DOHH2 (cell line): ENCODE data around the gene MRPL54.

Source experiments
- H3F3A ChIP-seq: fragments of 200-600 bp; sonication (generic), shearing (Covaris generic); 2 replicates; pipeline ENCODE4 v1.6.0; 2016; ENCODE audit warnings: antibody characterized with exemption, mild to moderate bottlenecking; ENCODE audit not compliant: control insufficient read depth, insufficient read depth
- H3K27ac ChIP-seq: fragments of 200-600 bp; sonication (generic); 2 replicates; pipeline ENCODE4 v1.5.1; 2014; ENCODE audit warnings: low read depth, mild to moderate bottlenecking, low read length, moderate library complexity
- H3K27me3 ChIP-seq: fragments of 200-600 bp; sonication (generic); 2 replicates; pipeline ENCODE4 v1.6.1; 2014; ENCODE audit warnings: mild to moderate bottlenecking, low read length, mixed read lengths; ENCODE audit not compliant: control insufficient read depth
- H3K36me3 ChIP-seq: fragments of 200-600 bp; sonication (generic); 2 replicates; pipeline ENCODE4 v1.6.1; 2014; ENCODE audit warnings: mild to moderate bottlenecking, low read length, moderate library complexity, mixed read lengths; ENCODE audit not compliant: control insufficient read depth
- H3K4me1 ChIP-seq: fragments of 200-600 bp; sonication (generic); 2 replicates; pipeline ENCODE4 v1.6.1; 2014; ENCODE audit warnings: mild to moderate bottlenecking, low read length, mixed read lengths; ENCODE audit not compliant: control insufficient read depth
- H3K4me2 ChIP-seq: fragments of 200-600 bp; sonication (generic); 2 replicates; pipeline ENCODE4 v1.6.0; 2014; ENCODE audit warnings: mild to moderate bottlenecking, low read length, moderate library complexity
- H3K4me3 ChIP-seq: fragments of 200-600 bp; sonication (generic); 2 replicates; pipeline ENCODE4 v1.5.1; 2014; ENCODE audit warnings: mild to moderate bottlenecking, low read length, mixed read lengths
- H3K79me2 ChIP-seq: fragments of 200-600 bp; sonication (generic); 2 replicates; pipeline ENCODE4 v1.6.1; 2014; ENCODE audit warnings: mild to moderate bottlenecking, low read length, mixed read lengths; ENCODE audit not compliant: control insufficient read depth
- H3K9me2 ChIP-seq: fragments of 200-600 bp; sonication (generic); replicated peaks from 2 replicates; pipeline ENCODE4 v1.6.1; 2014; ENCODE audit warnings: mild to moderate bottlenecking, low read length, mixed read lengths; ENCODE audit not compliant: control insufficient read depth
- H3K9me3 ChIP-seq: fragments of 200-600 bp; sonication (generic); 2 replicates; pipeline ENCODE4 v1.6.1; 2014; ENCODE audit warnings: antibody characterized with exemption, low read length, mixed read lengths; ENCODE audit not compliant: control insufficient read depth, insufficient read depth
- H4K20me1 ChIP-seq: fragments of 200-600 bp; sonication (generic); 2 replicates; pipeline ENCODE4 v1.6.0; 2014; ENCODE audit warnings: low read depth, mild to moderate bottlenecking, antibody characterized with exemption, low read length, moderate library complexity; ENCODE audit not compliant: control insufficient read depth, insufficient read depth
- EZH2phosphoT487 ChIP-seq: fragments of 200-600 bp; sonication (generic); IDR thresholded peaks from 2 replicates; pipeline ENCODE4 v1.6.1; 2017; ENCODE audit warnings: borderline replicate concordance, mild to moderate bottlenecking, antibody characterized with exemption, low read length, moderate library complexity, mixed read lengths
- TF ChIP-seq, protein P1 (sequence below): fragments of 200-600 bp; sonication (generic); IDR thresholded peaks from one replicate; pipeline ENCODE4 v1.5.1; 2014; ENCODE audit warnings: antibody characterized with exemption, mild to moderate bottlenecking, low read depth, low read length; ENCODE audit not compliant: poor library complexity, severe bottlenecking

MRPL54 gene

DNA sequence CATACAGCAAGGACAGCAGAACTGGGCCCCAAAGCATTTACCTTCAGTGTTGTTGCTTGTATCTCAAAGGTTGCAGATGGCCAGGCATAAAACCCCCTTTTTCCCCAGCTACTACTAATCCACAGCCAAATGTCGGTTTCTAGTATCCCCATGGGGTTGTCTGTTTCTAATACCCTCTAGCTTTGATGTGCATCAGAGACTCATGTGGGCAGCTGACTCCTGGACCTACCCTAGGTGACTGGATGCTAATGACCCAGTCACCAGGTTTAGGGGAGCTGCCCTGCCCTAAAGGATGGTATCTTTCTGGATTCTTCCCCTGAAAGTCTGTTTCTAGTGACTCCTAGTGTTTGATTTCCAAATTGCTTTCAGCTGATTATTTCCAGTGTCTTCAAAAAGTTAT lies 30.4 kb upstream of the MRPL54 start:
- Histone ChIP-seq H3K4me2 (no peak overlapping the region), H3K27ac (no peak overlapping the region), H3K27me3 (no peaks in the 10 kb centered on the region), H4K20me1 (no peaks in the 10 kb centered on the region), H3K9me2 (no peaks in the 10 kb centered on the region), H3K4me3 (no peak overlapping the region), H3F3A (no peaks in the 10 kb centered on the region), H3K79me2 (no peaks in the 10 kb centered on the region), H3K9me3 (no peaks in the 10 kb centered on the region), H3K4me1 (no peaks in the 10 kb centered on the region), H3K36me3 (no peaks in the 10 kb centered on the region)
- TF ChIP-seq, protein P1, sequence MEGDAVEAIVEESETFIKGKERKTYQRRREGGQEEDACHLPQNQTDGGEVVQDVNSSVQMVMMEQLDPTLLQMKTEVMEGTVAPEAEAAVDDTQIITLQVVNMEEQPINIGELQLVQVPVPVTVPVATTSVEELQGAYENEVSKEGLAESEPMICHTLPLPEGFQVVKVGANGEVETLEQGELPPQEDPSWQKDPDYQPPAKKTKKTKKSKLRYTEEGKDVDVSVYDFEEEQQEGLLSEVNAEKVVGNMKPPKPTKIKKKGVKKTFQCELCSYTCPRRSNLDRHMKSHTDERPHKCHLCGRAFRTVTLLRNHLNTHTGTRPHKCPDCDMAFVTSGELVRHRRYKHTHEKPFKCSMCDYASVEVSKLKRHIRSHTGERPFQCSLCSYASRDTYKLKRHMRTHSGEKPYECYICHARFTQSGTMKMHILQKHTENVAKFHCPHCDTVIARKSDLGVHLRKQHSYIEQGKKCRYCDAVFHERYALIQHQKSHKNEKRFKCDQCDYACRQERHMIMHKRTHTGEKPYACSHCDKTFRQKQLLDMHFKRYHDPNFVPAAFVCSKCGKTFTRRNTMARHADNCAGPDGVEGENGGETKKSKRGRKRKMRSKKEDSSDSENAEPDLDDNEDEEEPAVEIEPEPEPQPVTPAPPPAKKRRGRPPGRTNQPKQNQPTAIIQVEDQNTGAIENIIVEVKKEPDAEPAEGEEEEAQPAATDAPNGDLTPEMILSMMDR = no peak
- no peak for TF ChIP-seq EZH2phosphoT487

DNA sequence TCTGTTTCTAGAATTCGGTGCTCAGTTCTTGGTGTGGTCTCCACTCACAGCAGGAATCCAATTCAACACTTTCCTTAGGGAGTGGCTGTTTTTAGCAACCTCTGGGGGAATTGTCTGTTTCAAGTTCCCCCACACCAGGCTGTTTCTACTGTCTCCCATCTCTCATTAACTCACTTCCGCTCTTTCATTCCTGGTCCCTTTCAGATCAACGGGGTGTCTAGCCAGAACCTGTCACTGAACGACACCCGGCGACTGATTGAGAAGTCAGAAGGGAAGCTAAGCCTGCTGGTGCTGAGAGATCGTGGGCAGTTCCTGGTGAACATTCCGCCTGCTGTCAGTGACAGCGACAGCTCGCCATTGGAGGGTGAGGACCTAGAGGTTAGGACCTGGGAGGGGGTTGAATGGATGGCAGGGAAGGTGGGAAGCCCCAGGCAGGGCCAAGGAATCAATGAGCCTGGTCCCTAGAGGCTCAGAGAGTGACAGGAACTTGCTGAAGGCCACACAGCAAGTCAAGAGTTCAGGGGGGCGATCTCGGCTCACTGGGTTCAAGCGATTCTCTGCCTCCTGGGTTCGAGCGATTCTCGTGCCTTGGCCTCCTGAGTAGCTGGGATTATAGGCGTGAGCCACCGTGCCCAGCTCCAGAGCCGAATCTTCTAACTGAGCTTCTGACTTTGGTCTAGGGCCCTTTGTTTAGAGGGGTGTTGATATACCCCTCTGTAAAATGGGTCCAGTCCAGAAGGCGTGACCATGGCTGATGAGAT lies 28.8 kb upstream of the MRPL54 start:
- Histone ChIP-seq H4K20me1 (no peaks in the 10 kb centered on the region), H3K4me3 (no peak overlapping the region), H3K27ac (no peak overlapping the region), H3K4me2 (no peak overlapping the region), H3F3A (no peaks in the 10 kb centered on the region), H3K79me2 (no peaks in the 10 kb centered on the region), H3K9me2 (no peaks in the 10 kb centered on the region), H3K4me1 (no peaks in the 10 kb centered on the region), H3K9me3 (no peaks in the 10 kb centered on the region), H3K27me3 (no peaks in the 10 kb centered on the region), H3K36me3 (no peaks in the 10 kb centered on the region)
- no peak for TF ChIP-seq EZH2phosphoT487
- TF ChIP-seq, protein P1 = no peak

DNA sequence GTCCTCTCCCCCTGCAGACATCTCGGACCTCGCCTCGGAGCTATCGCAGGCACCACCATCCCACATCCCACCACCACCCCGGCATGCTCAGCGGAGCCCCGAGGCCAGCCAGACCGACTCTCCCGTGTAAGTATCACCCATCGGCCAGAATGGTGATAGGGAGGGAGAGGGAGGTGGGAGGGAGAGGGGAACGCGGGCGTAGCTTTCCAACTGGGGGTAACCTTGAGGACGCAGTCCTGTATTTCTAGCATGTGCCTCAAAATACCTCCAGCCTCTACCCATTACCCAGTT lies 28.2 kb upstream of the MRPL54 start:
- TF ChIP-seq EZH2phosphoT487 = no peak
- TF ChIP-seq, protein P1 = no peak
- Histone ChIP-seq H3F3A (no peaks in the 10 kb centered on the region), H3K9me3 (no peaks in the 10 kb centered on the region), H3K36me3 (no peaks in the 10 kb centered on the region), H4K20me1 (no peaks in the 10 kb centered on the region), H3K27ac (no peak overlapping the region), H3K79me2 (no peaks in the 10 kb centered on the region), H3K4me2 (no peak overlapping the region), H3K4me3 (no peak overlapping the region), H3K27me3 (no peaks in the 10 kb centered on the region), H3K9me2 (no peaks in the 10 kb centered on the region), H3K4me1 (no peaks in the 10 kb centered on the region)
